ENCODE measurements around the gene OVCH1.

- TF ChIP-seq CTCF (conservative IDR thresholded peaks at IDR 0.05) (no peak), EZH2 (IDR thresholded peaks at IDR 0.05; ENCODE audit: low read depth) (no peak)
Observed at GRCh38 chr12:29428633-29429032, 68.9 kb downstream of the OVCH1 start.

All from PC-9 (cell line).